ENCODE data around the gene AGPAT1.

DNA sequence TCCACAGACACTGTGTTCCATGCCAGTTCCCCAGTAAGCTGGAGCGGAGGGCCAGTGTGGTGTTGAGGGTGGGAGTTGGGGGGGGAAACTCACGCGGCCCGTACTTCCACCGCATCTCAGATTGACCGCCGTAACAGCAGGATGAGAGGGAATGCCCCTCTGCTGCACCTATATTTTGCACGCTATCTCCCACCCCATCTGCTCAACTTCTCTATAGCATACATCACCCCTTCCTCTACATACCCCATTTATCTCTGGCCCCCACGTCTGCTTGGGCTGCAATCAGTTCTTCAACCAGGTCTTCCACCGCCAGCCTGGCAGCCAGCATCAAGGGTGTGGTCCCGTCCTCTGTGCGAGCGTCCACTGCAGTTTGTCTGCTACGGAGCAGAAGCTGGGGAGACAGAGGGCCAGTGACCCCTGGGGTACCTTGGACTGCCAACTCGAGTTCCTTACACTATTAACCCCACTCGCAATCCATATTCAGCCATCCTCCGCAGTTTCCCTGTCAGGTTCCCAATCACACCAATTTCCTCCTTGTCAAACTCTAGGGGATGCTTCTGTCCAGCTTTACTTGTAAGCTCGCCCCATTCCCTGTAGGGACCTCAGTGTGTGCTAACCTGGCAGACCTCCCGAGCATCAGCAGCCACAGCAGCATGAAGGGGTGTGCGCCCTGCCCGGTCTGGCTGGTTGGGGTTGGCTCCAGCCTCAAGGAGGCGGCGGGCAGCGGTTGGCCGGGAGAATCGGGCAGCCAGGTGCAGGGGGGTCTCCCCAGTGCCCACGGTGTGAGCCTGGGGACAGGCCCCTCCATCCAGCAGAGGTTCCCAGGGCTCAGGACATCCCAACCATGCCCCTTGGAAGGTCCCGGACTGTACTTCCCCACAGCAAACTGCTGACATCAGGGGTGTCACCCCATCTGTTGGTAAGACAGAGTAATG, 21.1 kb upstream of the AGPAT1 start:
- TF ChIP-seq, protein P1, sequence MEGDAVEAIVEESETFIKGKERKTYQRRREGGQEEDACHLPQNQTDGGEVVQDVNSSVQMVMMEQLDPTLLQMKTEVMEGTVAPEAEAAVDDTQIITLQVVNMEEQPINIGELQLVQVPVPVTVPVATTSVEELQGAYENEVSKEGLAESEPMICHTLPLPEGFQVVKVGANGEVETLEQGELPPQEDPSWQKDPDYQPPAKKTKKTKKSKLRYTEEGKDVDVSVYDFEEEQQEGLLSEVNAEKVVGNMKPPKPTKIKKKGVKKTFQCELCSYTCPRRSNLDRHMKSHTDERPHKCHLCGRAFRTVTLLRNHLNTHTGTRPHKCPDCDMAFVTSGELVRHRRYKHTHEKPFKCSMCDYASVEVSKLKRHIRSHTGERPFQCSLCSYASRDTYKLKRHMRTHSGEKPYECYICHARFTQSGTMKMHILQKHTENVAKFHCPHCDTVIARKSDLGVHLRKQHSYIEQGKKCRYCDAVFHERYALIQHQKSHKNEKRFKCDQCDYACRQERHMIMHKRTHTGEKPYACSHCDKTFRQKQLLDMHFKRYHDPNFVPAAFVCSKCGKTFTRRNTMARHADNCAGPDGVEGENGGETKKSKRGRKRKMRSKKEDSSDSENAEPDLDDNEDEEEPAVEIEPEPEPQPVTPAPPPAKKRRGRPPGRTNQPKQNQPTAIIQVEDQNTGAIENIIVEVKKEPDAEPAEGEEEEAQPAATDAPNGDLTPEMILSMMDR (IDR thresholded peaks at IDR 0.05; ENCODE audit: insufficient read depth, low read length, poor library complexity, severe bottlenecking): no peak
- TF ChIP-seq EZH2phosphoT487 (conservative IDR thresholded peaks at IDR 0.05; ENCODE audit: low read length): no peak
